ENCODE data around the gene PDE4D.

GRCh38 chr5:59517926-59518585 is 375.5 kb downstream of the PDE4D start:
- no peak for TF ChIP-seq EZH2 (IDR thresholded peaks at IDR 0.05; ENCODE audit: insufficient read depth, low read length)
- TF ChIP-seq, protein P1, sequence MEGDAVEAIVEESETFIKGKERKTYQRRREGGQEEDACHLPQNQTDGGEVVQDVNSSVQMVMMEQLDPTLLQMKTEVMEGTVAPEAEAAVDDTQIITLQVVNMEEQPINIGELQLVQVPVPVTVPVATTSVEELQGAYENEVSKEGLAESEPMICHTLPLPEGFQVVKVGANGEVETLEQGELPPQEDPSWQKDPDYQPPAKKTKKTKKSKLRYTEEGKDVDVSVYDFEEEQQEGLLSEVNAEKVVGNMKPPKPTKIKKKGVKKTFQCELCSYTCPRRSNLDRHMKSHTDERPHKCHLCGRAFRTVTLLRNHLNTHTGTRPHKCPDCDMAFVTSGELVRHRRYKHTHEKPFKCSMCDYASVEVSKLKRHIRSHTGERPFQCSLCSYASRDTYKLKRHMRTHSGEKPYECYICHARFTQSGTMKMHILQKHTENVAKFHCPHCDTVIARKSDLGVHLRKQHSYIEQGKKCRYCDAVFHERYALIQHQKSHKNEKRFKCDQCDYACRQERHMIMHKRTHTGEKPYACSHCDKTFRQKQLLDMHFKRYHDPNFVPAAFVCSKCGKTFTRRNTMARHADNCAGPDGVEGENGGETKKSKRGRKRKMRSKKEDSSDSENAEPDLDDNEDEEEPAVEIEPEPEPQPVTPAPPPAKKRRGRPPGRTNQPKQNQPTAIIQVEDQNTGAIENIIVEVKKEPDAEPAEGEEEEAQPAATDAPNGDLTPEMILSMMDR (IDR thresholded peaks at IDR 0.05; ENCODE audit: insufficient read depth, low read depth, low read length): no peak

Measured in astrocyte (in vitro differentiated cells and primary cell).